Peyer's patch (tissue), 4 donors: ENCODE results near the gene BRCA2. TPM values are rescaled to one million over a fixed set of nuclear protein-coding genes. Genes with fewer than 3 reads are reported as not detected.

Experiments
- DNase-seq, 3 donors: peaks; one replicate each; pipeline ENCODE4 v3.0.0-alpha.2; 2017 to 2019
- H3K27ac ChIP-seq, 4 donors: fragments of 200-600 bp; sonication (generic); one replicate each; pipeline ENCODE4 v1.5.1; 2016 to 2019
- H3K27me3 ChIP-seq, 2 donors: fragments of 200-600 bp; sonication (generic); one replicate each; pipeline ENCODE4 v1.5.1; 2019
- H3K36me3 ChIP-seq, 3 donors: fragments of 200-600 bp; sonication (generic); one replicate each; pipeline ENCODE4 v1.5.1; 2016 to 2019
- H3K4me1 ChIP-seq, 4 donors: fragments of 200-600 bp; sonication (generic); one replicate each; pipeline ENCODE4 v1.5.1; 2016 to 2019
- H3K4me3 ChIP-seq, 4 donors: fragments of 200-600 bp; sonication (generic); 1 replicate in 3 of 4; 2 replicates in 1 of 4; pipeline ENCODE4 v1.5.1; 2016 to 2019; ENCODE audit warnings: mild to moderate bottlenecking in 1 of 4
- H3K9me3 ChIP-seq, 4 donors: fragments of 200-600 bp; sonication (generic); one replicate each; pipeline ENCODE4 v1.5.1; 2016 to 2019; ENCODE audit warnings: mild to moderate bottlenecking in 1 of 4
- POLR2A ChIP-seq, 2 donors: fragments of 450-650 bp; IDR thresholded peaks; one replicate each; pipeline ENCODE4 v1.5.1; 2017; ENCODE audit warnings: antibody characterized with exemption in 2 of 2, mild to moderate bottlenecking in 2 of 2, moderate library complexity in 2 of 2
- total RNA-seq, 4 donors: library from RNA; depleted of rRNA; stranded (reverse); fragments of >200 nt; gene quantifications; one replicate each; pipeline ENCODE4 v1.1.0, GENCODE V29; 2016
- TF ChIP-seq, protein P1 (sequence below), 6 experiments: fragments of 450-650 bp in 4 of 6; fragments of 200-600 bp in 2 of 6; sonication (generic) in 1 of 6; IDR thresholded peaks; one replicate each; pipeline ENCODE4 v1.5.1; 2017 to 2019; ENCODE audit warnings: antibody characterized with exemption in 6 of 6, mild to moderate bottlenecking in 3 of 6, moderate library complexity in 1 of 6

The BRCA2 gene
- 10 to 100 TPM in 1 of 4 donors, 1 to 10 TPM in 3; 1.7 to 12.4 (median 2.7) TPM for total RNA-seq

- Histone ChIP-seq H3K4me3 (peak within 1 kb of the TSS; percentile 70 to 85 (median 78)), H3K4me1 (peaks cover 0 to 3% (median 0%) of the 10 kb centered on the region in 4 donors), H3K36me3 (no peaks in the 10 kb centered on the region), H3K9me3 (no peaks in the 10 kb centered on the region), H3K27ac (peak within 1 kb of the TSS; percentile 87 to 99 (median 93)), H3K27me3 (no peaks in the 10 kb centered on the region)
- peak; percentile 91 to 96 (median 93) for DNase-seq
- TF ChIP-seq POLR2A (IDR thresholded peaks at IDR 0.05), result peak; percentile 51 to 60
- TF ChIP-seq, protein P1, sequence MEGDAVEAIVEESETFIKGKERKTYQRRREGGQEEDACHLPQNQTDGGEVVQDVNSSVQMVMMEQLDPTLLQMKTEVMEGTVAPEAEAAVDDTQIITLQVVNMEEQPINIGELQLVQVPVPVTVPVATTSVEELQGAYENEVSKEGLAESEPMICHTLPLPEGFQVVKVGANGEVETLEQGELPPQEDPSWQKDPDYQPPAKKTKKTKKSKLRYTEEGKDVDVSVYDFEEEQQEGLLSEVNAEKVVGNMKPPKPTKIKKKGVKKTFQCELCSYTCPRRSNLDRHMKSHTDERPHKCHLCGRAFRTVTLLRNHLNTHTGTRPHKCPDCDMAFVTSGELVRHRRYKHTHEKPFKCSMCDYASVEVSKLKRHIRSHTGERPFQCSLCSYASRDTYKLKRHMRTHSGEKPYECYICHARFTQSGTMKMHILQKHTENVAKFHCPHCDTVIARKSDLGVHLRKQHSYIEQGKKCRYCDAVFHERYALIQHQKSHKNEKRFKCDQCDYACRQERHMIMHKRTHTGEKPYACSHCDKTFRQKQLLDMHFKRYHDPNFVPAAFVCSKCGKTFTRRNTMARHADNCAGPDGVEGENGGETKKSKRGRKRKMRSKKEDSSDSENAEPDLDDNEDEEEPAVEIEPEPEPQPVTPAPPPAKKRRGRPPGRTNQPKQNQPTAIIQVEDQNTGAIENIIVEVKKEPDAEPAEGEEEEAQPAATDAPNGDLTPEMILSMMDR (IDR thresholded peaks at IDR 0.05), result peak in 1 of 6 experiments; percentile 3
Measured at GRCh38 chr13:32315238-32316027, at the start of gene BRCA2, which contains the start of gene ZAR1L. BRCA2 (plus strand) TSS chr13:32315508; CDS start chr13:32316461, 953 bp downstream. ZAR1L (minus strand) TSS chr13:32315363; CDS start chr13:32311925, 3,438 bp downstream.

DNA sequence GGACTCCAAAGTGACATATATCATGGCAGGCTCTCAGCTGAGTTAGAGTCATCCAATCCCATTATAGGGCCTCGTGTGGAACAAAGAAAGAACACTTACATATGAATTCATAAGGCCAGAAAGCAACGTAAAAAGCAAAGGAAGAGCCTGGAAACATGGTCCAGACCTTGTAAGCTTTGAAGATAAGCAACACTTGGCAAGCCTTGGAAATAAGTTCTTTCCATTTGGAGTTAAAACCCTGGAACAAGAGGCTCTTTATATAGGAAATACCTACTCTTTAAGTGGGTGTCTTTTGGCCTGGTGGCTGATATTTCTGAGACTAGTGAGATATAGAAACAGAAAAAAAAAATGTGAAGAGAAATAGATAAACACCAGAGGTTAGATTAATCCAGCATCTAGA, 49.6 kb upstream of the BRCA2 start:
- Histone ChIP-seq H3K36me3 (no peaks in the 10 kb centered on the region), H3K4me1 (no peaks in the 10 kb centered on the region), H3K27ac (no peak overlapping the region), H3K4me3 (no peak overlapping the region), H3K27me3 (no peaks in the 10 kb centered on the region), H3K9me3 (no peaks in the 10 kb centered on the region)
- TF ChIP-seq, protein P1 (IDR thresholded peaks at IDR 0.05), result no peak
- no peak for TF ChIP-seq POLR2A (IDR thresholded peaks at IDR 0.05)
- no peak for DNase-seq

DNA sequence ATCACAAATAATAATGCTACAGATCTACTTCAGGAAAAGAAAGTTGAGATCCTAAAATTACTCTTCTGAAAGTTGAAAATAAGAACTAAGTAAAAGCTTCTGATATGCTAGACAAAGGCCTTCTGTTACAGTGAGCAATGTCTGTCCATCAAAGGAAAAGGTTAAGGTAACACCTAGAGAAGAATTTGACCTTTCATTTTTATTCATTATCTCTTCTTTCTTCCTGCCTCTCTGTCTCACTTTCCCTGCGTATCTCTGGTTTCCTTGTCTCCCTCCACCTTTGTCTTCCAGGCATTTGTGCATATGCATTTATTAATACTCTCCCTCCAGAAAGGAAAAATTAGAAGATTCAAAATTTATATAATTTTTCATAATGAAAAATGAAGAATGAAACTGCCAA, 49.2 kb upstream of the BRCA2 start:
- H3K9me3 ChIP-seq, result no peaks in the 10 kb centered on the region
- no peaks in the 10 kb centered on the region for H3K27me3 ChIP-seq
- H3K36me3 ChIP-seq, result no peaks in the 10 kb centered on the region
- DNase-seq, result no peak
- H3K4me1 ChIP-seq, result no peaks in the 10 kb centered on the region
- no peak overlapping the region for H3K4me3 ChIP-seq
- no peak overlapping the region for H3K27ac ChIP-seq
- TF ChIP-seq, protein P1 (IDR thresholded peaks at IDR 0.05), result no peak
- no peak for TF ChIP-seq POLR2A (IDR thresholded peaks at IDR 0.05)

DNA sequence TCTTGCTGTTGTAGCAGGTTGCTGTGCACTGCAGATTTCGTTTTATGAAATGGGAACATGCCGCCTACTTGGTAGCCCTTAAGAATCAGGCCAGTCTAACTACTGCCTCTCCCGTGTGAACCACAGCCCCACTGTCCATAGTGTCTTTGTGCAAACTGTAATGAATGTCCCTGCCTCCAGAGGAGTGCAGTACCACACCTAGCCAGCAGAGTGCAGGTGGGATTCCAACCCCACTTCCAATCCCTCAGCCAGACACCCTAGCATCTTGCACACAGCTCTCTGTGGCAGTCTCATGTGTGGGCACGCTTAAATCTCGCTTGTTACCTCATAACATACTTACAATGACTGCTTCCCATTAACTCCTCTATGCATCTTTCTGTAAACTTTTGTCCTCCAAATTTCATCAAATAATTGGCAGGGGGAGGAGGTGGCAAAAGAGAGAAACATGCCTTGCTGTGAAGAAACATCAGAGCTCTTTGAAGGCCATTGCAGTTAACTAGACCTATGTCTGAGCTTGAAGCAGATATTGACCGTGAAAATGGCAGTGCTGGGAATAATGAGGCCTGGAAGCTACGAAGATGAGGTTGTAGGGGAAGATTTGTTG, 47.4 kb upstream of the BRCA2 start:
- H3K27me3 ChIP-seq, result no peaks in the 10 kb centered on the region
- DNase-seq, result peak; percentile 28 to 71 (median 58)
- no peaks in the 10 kb centered on the region for H3K4me1 ChIP-seq
- no peaks in the 10 kb centered on the region for H3K9me3 ChIP-seq
- TF ChIP-seq, protein P1 (IDR thresholded peaks at IDR 0.05), result peak; percentile 30 to 68 (median 56)
- no peak for TF ChIP-seq POLR2A (IDR thresholded peaks at IDR 0.05)
- H3K4me3 ChIP-seq, result no peak overlapping the region
- no peaks in the 10 kb centered on the region for H3K36me3 ChIP-seq
- no peak overlapping the region for H3K27ac ChIP-seq

DNA sequence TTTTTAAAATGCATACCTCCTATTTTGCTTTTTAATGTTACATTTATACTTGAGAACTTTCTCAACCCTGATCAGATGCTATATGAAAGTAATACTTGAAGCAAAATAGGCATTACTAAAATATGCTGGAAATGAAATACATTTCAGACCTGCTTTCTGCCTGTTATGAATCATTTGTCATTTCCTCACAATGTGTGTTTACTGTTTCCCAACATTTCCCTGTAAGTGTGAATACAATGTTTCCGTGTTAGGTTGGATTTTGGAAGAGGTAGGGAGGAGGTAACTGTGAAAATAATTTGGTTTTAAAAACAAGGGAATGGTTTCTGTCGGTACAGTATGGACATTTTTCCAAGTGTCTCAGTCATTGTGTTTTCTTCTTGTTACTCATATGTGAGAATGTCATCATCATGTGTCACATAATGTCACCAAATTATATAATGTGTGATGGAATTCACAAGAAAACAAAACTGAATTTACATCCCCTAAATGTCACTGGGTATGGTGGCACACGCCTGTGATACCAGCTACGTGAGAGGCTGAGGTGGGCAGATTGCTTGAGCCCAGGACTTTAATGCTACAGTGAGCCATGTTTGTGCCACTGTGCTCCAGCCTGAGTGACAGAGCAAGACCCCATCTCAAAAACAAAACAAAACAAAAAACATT, 43.2 kb upstream of the BRCA2 start:
- peaks cover 0 to 5% (median 0%) of the 10 kb centered on the region in 3 donors for H3K36me3 ChIP-seq
- no peaks in the 10 kb centered on the region for H3K9me3 ChIP-seq
- no peak for TF ChIP-seq POLR2A (IDR thresholded peaks at IDR 0.05)
- TF ChIP-seq, protein P1 (IDR thresholded peaks at IDR 0.05), result no peak

More for the DNA sequence above, 43.2 kb upstream of the BRCA2 start:
- H3K27ac ChIP-seq, result no peak overlapping the region
- H3K4me3 ChIP-seq, result no peak overlapping the region
- no peaks in the 10 kb centered on the region for H3K27me3 ChIP-seq
- no peak for DNase-seq
- H3K4me1 ChIP-seq, result no peaks in the 10 kb centered on the region
